NCI-H2171 (cell line): Measurements from ENCODE around the gene TET3.
"Not testable (repeated sequence)": the region's sequence is repeated elsewhere in the genome, so short reads cannot be mapped to it uniquely, and the experiment has no call there.

ENCODE experiments used
- DNase-seq: peaks from one replicate; lab custom pipeline; 2025; lab: John Stamatoyannopoulos, UW

TET3 gene

DNA sequence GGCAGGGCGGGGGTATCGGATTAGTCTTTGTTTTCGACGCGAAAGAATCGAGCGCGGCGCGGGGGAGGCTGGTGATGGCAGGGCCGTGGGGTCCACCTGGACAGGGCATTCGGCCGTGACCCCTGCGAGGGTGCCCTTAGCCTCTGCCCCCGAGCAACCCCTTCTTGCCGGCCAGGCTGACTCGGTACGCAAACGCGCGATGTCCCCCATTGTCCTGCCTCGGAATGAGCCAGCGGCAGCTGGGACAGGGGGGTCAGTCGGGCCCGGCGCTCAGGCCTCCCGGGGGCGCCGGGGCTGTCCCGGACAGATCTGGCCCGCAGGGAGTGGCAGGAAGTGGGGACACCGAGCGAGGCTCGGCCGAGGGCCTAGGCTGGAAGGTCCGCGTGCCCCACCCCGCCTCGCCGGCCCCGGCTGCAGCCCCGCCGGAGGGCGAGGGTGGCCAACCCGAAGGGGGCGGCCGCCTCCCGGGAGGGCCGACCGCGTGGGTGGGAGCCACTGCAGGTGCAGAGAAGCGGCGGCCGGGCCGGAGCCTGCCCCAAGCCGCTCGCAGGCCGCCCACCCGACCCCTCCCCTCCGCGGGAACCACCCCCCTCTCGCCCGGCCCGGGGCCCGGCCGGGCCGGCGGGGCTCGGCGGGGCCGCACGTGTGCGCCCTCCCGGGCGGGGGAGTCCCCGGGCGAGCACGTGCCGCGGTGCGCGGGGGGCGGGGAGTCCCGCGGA is at the start of gene TET3:
Gene TET3 (plus strand): TSS at position 708 of the 719 bp plus-strand sequence. CDS start 1,494 bp downstream, outside the sequence.
- peak; percentile 38 for DNase-seq

DNA sequence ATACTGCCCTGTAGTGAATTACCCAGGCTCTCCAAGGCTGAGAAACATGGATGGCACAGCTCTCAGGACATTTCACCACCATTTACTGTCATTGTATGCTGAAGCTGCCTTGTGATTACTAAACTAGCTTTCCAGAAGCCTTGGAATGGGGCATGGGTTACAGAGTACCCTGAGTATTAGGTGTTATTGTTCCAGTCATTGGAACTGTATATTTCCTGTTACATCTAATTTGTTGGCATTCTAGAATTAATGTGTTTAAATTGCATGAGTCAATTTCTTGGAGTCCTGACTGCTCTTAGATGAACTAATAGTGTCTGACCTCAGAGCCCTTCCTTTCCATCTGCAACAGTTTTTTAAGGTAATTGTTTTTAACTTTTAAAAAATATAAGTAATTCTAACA is 49.1 kb upstream of the TET3 start:
- no peak for DNase-seq

GRCh38 chr2:73937103-73937885 is 47.4 kb upstream of the TET3 start:
- no peak for DNase-seq

GRCh38 chr2:73937899-73938298 is 46.8 kb upstream of the TET3 start:
- no peak for DNase-seq

- no peak for DNase-seq
Observed at GRCh38 chr2:73938718-73939352, 45.9 kb upstream of the TET3 start.

DNA sequence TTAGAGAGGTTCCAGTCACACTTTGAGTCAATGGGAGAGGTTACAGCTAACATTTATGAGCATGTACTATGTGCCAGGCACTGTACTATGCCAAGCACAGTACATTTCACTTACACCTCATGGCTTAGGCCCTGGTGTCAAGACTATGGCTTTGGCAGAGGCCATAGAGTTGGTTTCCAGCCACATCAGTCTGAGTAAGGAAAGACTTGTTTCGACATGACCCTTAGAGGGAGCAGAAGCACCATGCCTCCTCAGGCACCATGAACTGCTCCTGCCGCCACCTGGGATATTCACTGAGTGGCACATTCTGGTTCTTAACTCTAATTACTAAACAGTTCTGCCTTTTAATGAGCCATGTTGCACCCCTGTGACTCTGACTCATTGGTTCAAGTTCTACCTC is 45.3 kb upstream of the TET3 start:
- no peak for DNase-seq

- DNase-seq, result not testable (repeated sequence)
Observed at GRCh38 chr2:73940066-73940465, 44.6 kb upstream of the TET3 start.

- no peak for DNase-seq
Observed at GRCh38 chr2:73942664-73943063, 42.0 kb upstream of the TET3 start.

- DNase-seq, result no peak
Observed at GRCh38 chr2:73944714-73945113, 40.0 kb upstream of the TET3 start.

GRCh38 chr2:73946215-73946614 is 38.5 kb upstream of the TET3 start:
- DNase-seq, result no peak

DNA sequence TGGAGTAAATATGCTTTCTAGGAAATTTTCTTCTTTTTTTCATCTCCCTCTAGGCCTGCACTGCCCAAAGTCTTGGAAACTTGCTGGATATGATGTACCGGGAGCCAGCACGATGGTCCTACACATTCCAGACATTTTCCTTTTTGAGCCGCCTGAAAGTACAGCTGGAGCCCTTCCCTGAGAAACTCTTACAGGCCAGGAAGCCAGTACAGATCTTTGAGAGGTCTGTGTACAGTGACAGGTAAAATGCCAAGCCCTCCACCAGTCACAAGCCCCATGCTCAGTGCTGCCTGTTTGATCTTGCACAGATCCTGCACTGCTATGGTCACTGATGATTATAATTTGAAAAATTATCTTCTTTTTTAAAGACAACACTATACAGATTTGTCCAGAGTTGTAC is 38.0 kb upstream of the TET3 start:
- DNase-seq, result no peak

DNA sequence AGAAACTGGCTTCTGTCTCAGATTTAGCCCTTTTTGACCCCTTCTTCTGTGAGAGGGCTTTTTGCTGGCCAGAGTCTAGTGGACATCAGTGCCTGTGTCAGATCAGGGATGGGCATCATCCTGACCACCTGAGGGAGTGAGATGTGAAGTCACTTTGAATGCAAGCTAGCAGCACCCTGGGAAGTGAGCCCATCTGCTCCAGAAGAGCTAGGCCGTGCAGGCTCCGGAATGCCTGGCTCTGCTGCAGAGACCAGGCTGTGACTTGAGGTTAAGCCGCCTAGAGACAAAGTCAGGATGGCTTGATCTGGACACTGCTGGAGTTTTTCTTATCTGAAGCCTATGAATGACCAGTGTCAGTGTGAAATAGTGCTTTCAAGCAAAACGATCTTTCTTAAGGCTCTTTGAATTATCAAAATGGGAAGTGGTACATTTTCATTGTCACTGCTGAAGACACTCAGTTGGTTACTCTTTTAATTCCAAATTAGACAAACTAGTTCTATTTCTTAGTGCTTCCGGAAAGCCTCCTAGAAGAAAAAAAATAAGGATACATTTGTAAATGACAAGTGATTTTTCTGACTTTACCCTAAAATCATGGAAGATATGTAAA is 37.2 kb upstream of the TET3 start:
- no peak for DNase-seq

DNA sequence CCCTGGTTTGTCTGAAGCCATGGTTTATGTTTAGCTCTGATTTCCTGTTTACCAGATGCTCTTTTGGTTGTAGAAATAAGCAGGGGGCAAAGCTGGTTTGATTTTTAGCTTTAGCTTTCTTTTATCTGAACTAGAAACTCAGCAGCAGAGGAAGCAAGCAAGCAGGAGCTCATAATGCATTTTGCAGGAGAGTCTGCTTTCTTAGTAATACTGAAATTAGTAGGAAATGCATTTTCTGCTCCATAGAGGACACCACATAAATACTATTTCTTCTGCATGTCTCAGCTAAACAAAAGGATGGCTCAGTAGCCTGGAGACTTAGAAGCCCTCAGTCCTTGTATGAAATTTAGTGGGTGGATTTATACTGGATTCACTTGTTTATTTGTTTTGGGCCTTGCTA is 34.9 kb upstream of the TET3 start:
- DNase-seq, result no peak

DNA sequence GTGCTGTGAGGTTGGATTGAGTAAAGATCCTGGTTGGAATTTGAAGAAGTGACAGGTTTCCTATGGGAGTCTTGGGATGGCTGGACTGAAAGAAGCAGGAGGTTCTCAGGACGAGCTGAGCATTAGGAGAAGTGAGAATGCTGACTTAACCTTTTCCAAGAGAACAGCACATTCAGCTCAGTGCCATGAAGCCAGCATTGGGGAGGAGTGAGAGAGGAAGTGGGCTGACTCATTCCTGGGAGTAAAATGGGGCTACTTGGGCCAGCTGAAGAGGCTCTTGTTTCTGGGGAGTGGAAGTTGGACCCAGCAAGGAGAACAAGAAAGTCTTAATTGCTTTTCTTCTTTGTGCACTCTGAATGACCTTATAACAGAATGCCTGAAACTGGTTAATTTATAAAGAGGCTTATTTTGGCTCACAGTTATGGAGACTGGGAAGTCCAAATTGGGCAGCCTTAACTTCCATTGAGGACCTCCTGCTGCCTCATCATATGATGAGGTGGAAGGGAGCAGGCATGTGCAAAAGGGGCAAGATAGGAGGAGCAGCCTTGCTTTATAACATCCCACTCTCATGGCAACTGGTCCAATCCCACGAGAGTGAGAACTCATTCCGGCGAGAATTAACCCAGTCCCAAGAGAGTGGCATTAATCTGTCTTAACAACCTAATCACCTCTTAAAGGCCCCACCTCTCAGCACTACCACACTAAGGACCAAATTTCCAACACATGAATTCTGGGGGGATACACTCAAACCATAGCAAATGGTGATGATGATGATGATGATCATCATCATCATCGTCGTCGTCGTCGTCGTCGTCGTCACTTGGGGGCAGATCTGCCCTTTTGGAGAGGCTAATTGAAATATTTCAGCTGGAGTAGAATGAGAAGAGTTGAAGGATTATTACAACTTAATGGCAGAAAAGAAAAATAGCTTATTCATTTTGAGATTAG is 31.9 kb upstream of the TET3 start:
- DNase-seq, result no peak

GRCh38 chr2:73956218-73956865 is 28.4 kb upstream of the TET3 start:
- no peak for DNase-seq

DNA sequence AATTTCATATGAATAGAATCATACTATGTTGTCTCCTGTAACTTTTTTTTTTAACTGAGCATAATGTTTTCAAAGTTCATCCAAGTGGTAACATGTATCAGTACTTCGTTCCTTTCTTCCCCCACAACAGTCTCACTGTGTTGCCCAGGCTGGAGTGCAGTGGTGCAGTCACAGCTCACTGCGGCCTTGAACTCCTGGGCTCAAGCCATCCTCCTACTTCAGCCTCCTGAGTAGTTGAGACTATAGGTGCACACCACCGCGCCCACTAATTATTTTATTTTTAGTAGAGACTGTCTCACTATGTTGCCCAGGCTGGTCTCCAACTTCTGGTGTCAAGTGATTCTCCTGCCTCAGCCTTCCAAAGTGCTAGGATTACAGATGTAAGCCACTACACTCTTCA is 23.4 kb upstream of the TET3 start:
- no peak for DNase-seq

DNA sequence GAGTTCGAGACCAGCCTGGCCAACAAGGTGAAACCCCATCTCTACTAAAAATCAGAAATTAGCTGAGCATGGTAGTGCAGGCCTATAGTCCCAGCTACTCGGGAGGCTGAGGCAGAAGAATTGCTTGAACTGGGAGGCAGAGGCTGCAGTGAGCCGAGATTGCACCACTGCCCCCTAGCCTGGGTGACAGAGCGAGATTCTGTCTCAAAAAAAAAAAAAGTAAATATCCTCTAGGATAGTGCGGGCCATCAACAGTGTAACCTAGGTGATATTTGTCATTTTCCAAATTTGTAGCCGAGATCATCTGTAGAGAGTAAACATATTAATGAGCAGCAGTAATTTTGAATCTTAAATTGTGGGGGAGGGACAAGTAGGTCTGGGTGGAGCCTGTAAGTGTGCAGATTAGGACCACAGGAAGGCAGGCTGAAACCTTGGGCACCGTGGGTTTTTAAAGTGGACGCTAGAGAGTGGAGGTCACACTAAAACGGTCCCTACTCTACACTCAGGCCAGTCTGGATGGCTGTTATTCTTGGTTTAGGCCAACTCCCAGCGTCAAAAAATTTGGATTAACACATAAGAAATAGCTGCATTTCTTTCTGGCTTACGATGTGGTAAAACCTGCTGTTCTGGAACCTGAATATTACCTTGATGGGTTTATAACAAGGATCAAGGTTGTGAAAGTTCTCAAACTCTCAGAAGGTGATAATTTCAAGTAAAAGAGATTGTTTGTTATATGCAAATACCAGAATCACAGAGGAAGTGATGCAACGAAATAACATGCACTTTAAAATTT is 22.7 kb upstream of the TET3 start:
- DNase-seq, result no peak

GRCh38 chr2:73962798-73963197 is 21.9 kb upstream of the TET3 start:
- DNase-seq, result no peak

DNA sequence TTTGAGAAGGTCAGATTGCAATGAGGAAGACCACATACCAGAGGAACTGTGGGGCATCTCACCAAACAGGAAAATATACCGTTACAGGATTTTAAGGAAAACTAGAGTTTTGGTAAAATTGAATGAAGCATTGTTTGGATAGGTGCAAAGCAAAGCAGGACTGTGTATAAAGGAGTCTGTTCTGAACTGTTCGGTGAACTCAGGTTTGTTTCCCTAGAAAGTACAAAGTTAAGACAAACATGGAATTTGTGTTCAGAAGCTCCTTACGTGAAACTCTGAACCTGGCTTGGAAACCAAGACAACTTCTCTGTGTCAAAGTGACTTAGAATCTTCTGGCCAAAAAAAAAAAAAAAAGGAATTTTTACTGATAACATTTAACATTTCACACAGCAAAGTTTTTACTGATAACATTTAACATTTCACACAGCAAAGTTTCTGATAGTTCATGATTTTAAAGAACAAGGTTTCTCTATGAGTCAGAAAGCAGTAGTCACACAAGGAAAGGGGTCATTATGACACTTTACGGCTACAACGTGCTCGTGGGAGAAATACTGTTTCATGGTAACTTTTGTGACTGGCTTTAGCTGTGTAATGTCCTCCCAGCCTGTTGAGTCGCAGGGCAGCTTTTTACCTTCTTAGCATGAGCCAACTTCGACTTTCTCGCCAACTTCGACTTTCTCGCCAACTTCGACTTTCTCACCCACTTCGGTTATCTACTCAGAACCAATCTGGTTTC is 21.2 kb upstream of the TET3 start:
- no peak for DNase-seq
